GM18517 (cell line): ENCODE measurements around the gene FBXO36.
"Not testable (repeated sequence)": the region's sequence is repeated elsewhere in the genome, so short reads cannot be mapped to it uniquely, and the experiment has no call there.

ENCODE experiments used
- ATAC-seq: cut with Tn5 transposase; IDR thresholded peaks from one replicate; pipeline ENCODE4 v1.9.1; 2021; ENCODE audit warnings: mild to moderate bottlenecking, moderate library complexity; ENCODE audit not compliant: unreplicated experiment

Gene FBXO36, protein sequence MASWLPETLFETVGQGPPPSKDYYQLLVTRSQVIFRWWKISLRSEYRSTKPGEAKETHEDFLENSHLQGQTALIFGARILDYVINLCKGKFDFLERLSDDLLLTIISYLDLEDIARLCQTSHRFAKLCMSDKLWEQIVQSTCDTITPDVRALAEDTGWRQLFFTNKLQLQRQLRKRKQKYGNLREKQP

GRCh38 chr2:229922449-229923386 lies at the start of gene FBXO36:
FBXO36 (plus strand) TSS chr2:229922503; CDS start chr2:229922514, 11 bp downstream.
- ATAC-seq = peak; percentile 69

DNA sequence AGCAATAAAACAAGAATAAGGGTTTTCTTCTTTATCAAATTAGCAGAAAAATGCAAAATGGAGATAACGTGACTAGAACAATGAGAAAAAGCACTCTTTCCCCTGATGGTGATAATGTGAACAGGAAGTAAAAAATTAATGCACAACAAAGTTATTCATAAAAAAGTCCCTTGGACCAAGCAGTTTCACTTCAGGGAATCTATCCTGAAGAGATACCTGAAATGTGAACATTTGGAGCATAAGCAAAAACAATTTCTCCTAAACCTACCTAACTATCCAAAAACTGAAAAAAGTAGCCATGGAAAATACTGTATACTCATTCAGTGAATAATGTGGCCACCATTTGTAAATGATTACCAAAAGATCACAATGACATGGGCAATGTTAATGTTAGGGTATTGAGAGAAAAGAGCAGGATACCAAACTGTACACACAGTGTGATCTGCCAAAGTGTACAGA lies 49.2 kb upstream of the FBXO36 start:
- ATAC-seq = peak; percentile 92

- no peak for ATAC-seq
These were observed 47.7 kb upstream of the FBXO36 start for GRCh38 chr2:229874647-229875046.

DNA sequence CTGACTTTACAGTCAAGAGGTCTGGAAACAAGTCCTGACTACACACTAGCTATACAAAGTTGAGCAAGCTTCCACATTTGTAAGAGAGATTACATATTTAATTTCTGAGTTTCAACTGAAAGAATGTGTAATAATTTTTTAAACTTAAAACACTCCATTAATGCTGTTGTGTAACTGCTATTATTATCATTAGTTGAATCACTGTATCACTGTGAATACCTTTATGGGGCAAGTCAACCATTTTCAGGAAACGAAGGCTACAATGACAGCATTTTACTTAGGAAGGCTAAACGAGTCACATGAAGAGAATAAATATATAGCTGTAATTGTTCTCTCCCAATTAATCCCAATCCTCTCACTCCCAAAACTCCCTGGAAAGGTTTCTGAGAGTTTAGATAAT lies 46.8 kb upstream of the FBXO36 start:
- ATAC-seq = no peak

DNA sequence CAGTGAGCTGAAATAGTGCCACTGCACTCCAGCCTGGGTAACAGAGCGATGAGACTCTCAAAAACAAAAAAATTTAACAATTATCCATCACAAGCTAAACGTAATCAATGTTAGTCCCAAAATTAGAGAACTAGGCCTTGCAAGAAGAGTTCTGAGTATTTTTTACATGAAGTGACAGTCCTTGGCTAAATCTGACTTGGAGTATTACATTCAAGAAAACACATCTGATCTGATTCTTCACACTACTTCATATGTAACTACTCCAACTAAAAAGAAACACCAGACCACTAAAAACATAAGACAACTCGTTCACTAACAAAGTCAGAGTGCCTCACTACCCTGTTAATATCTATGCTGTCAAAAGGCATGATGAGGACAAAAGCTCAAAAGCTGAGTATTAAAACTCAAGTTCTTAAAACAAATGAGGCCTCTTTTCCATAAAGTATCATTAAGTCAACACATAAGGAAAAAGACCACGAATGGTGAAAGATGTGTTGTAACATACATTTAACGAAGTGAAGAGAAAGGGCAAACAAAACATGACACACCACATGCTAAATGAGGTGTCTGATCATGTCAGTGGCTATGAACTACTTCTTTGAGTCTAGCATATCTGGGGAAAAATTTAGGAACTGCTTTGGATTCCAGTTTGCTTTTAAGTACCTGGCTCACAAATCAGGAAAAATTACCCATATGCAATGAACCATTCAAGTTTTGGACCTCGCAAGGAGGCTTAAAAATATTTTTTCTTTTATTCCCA lies 42.9 kb upstream of the FBXO36 start:
- no peak for ATAC-seq

DNA sequence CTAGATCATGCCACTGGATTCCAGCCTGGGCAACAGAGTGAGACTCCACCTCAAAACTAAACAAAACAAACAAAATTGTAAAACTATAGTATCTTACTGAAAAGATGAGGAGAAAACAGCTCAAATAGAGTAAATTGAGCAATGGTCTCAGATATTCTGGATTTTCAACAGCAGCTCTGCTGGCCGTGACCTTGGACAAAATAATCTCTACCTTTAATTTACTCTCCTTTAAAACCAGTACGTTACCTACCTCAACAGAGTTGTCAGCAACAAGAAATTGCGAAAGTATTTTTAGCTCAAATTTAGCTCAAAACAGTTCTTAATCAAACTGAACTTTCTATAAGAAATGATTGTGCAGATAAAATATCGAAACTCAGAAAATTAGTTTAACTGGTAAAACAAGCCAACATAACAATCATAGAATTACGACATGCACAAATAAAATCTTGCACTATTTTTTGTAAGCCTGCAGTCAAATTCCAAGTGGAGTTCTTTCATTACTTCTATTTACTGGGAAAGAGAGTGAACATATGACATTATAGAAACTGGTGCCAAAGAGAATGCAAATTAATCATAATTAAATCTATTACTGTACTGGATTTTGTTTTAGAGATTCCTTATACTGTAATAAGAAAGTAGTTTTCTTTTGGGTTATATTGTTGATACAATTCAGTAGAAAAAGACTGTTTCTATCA lies 41.3 kb upstream of the FBXO36 start:
- ATAC-seq = no peak

DNA sequence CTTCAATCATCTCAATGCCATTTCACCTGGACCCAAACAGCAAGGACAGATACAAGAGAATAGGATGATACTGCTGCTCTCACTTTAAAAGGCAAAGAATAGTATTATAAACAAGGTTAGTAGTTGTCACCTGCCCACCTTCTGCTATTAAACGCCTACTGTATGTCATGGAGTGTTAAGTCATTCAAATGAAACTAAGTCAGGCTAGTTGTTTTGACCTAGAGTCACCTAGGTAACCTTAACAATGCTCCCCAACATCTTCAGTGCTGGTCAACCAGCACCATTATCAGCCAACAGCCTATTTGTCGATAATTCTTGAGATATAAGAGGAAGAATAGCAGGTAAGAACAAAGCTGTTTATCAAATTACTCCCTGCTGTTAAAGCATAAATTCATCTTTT lies 39.7 kb upstream of the FBXO36 start:
- no peak for ATAC-seq

GRCh38 chr2:229884775-229885699 lies 37.3 kb upstream of the FBXO36 start:
- ATAC-seq = peak; percentile 91

DNA sequence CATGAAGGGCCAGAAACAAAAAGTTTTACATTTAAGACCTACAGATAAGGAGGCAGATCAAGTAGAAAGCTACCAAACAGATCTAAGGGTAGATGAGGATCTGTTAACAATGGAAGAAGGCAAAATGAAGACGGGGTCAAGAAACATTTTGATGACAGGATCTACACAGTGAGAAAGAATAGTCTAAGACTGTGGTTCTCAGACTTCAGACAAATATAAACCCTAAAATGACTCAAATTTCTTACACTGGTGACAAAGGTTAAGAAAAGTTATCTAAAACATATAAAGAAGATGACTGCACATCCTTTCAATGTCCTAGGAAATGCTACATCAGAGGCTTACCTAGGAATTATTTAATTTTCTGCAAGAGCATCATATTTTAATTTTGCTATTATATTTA lies 34.9 kb upstream of the FBXO36 start:
- ATAC-seq = no peak

DNA sequence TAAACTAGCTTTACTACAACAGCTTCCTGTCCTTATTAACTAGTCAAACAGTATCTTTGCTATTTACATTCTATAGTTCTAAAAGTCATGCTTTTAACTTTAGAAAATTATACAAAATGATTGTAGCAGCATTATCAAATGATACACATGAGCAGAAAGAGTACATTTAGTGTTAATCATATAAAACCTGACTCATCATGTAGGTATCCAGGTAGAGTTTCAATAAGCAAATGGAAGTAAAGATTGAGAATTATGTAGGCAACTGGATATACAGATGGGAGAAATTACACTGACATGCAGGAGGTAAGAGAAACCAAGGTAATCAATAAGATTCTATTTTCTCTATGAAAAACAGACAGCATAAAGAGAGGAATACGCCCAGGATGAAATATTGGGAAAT lies 34.3 kb upstream of the FBXO36 start:
- no peak for ATAC-seq

DNA sequence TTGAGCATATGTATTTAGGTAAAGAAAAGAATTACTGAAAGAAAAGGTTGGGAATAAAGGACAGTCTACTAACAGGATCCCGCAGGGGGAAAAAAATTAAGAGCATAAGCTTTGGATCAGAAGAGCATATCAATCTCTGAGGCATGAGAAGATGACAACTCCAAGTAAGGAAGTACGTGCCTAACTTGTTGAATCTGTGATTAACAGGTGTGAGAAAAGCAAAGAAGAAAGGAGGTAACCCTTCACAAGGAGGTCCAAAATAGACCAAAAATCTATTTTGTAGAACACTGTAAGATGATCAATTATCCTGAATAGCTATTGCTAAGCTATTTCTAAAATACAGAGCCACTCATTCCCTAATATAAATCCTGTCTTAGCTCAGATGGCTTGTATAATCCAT lies 33.3 kb upstream of the FBXO36 start:
- no peak for ATAC-seq

GRCh38 chr2:229896857-229897256 lies 25.4 kb upstream of the FBXO36 start:
- no peak for ATAC-seq

- ATAC-seq = no peak
These were observed 22.7 kb upstream of the FBXO36 start for GRCh38 chr2:229899604-229900003.

DNA sequence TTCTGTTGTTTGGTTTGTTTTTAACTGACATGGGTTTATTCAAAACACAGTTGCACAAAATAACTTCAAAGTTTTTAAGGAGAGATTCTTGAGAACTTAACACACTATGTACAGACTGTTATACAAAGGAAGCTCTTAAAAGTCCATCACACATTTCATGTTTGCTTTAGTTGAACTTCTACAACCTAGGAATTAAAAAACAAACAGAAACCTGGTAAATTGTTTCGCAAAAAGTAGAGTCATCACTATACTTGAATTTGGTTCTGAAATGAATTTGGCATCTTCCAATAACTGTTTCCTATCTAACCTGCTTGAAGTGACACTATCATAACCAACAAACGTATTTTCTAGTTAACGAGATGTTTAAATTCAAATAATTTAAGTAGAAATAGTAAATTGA lies 22.3 kb upstream of the FBXO36 start:
- no peak for ATAC-seq

- ATAC-seq = not testable (repeated sequence)
These were observed 21.8 kb upstream of the FBXO36 start for GRCh38 chr2:229900514-229900913.

GRCh38 chr2:229901819-229902218 lies 20.5 kb upstream of the FBXO36 start:
- ATAC-seq = no peak

DNA sequence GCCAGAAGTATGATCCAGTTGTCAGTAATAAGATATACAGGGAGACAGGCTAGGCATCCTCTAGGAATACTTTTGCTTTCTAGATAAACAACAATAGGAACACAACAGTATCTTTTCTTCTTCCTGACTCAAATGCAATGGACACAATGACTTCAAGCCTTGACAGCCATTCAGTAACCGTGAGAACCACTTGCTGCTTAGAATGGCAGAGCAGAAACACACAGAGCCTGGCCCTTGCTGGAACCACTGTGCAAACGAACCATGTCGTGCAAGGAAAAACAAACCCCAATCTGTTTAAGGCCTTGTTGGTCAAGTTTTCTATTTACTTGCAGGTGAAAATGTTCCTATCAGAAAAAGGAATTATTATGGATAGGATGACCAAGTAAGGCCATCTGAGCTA lies 19.3 kb upstream of the FBXO36 start:
- ATAC-seq = no peak

DNA sequence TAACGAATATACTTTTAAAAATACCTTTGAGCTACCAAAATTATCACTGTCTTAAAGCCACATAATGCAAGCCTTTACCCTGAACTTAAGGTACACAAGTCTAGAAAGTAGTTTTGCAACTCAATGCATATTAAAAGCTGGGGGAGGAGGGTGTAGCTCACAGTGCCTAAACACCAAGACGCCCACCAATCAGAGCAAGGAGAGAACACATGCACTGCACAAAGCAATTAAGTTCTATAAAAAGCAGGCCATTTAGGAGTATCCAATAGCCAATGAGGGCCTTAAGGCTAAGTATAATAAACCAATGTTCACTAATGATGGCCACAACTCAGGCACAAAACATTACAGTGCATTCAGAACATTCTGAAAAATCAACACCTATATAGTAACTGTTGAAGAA lies 16.7 kb upstream of the FBXO36 start:
- no peak for ATAC-seq

DNA sequence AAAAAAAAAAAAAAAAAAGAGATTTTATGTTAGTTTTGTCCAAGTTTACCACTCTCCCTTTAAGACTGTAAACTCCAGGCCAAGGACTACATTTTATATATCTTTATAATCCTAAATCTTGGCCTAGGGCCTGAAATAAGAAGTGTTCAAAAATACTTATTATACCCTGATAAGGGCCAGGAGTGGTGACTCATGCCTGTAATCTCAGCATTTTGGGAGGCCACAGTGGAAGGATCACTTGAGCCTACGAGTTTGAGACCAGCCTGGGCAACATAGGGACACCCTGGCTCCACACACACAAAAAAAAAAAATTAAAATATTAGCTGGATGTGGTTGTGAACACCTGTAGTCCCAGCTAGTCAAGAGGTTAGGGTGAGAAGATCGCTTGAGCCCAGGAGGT lies 13.2 kb upstream of the FBXO36 start:
- no peak for ATAC-seq
